Type B pancreatic cell (in vitro differentiated cells): ENCODE measurements around the gene NTM. TPM values are rescaled to one million over a fixed set of nuclear protein-coding genes. Genes with fewer than 3 reads are reported as not detected.

ENCODE experiments used
- DNase-seq: peaks from one replicate; pipeline ENCODE4 v3.0.0; 2021; ENCODE audit warnings: mixed read lengths; ENCODE audit not compliant: unreplicated experiment; ENCODE audit errors: extremely low spot score
- H3K27ac Mint-ChIP-seq: 2 replicates; pipeline ENCODE4 v1.8.0; 2021; ENCODE audit warnings: mild to moderate bottlenecking, mixed read lengths
- H3K27me3 Mint-ChIP-seq: 2 replicates; pipeline ENCODE4 v1.8.0; 2021; ENCODE audit warnings: mixed read lengths
- H3K36me3 Mint-ChIP-seq: 2 replicates; pipeline ENCODE4 v1.8.0; 2021; ENCODE audit warnings: mixed read lengths
- H3K4me1 Mint-ChIP-seq: one replicate; pipeline ENCODE4 v1.8.0; 2021; ENCODE audit warnings: mixed read lengths; ENCODE audit not compliant: unreplicated experiment
- H3K4me3 Mint-ChIP-seq: 2 replicates; pipeline ENCODE4 v1.8.0; 2021; ENCODE audit warnings: mild to moderate bottlenecking, mixed read lengths
- H3K9me3 Mint-ChIP-seq: 2 replicates; pipeline ENCODE4 v1.8.0; 2021; ENCODE audit warnings: mixed read lengths
- CTCF ChIP-seq: fragments of 200-600 bp; sonication (generic); conservative IDR thresholded peaks from 2 replicates; pipeline ENCODE4 v1.5.0; 2021; ENCODE audit warnings: antibody characterized with exemption, mild to moderate bottlenecking
- total RNA-seq: library from RNA; stranded (reverse); gene quantifications from 2 replicates; pipeline ENCODE4 v1.2.1, GENCODE V29; 2021; ENCODE audit warnings: low replicate concordance

NTM gene
- total RNA-seq, 1 donor from 2014 or later = 19.2 TPM

GRCh38 chr11:132147464-132147863 is 777.0 kb downstream of the NTM start:
- H3K36me3 Mint-ChIP-seq = no peaks in the 10 kb centered on the region
- H3K4me3 Mint-ChIP-seq = no peak overlapping the region
- no peak overlapping the region for H3K27ac Mint-ChIP-seq
- no peaks in the 10 kb centered on the region for H3K4me1 Mint-ChIP-seq
- DNase-seq = no peak
- TF ChIP-seq CTCF = no peak
- H3K9me3 Mint-ChIP-seq = no peaks in the 10 kb centered on the region
- peaks cover 12% of the 10 kb centered on the region for H3K27me3 Mint-ChIP-seq

GRCh38 chr11:132154781-132155180 is 784.4 kb downstream of the NTM start:
- Mint-ChIP-seq H3K36me3 (no peaks in the 10 kb centered on the region), H3K27me3 (peaks cover 40% of the 10 kb centered on the region), H3K27ac (no peak overlapping the region), H3K9me3 (no peaks in the 10 kb centered on the region), H3K4me3 (no peak overlapping the region), H3K4me1 (peaks cover 8% of the 10 kb centered on the region)
- no peak for TF ChIP-seq CTCF
- DNase-seq = no peak

GRCh38 chr11:132158091-132158490 is 787.7 kb downstream of the NTM start:
- Mint-ChIP-seq H3K4me1 (peaks cover 8% of the 10 kb centered on the region), H3K36me3 (no peaks in the 10 kb centered on the region), H3K27me3 (peaks cover 29% of the 10 kb centered on the region), H3K27ac (no peak overlapping the region), H3K4me3 (no peak overlapping the region), H3K9me3 (no peaks in the 10 kb centered on the region)
- peak; percentile 32 for TF ChIP-seq CTCF
- DNase-seq = no peak

GRCh38 chr11:132158696-132159095 is 788.3 kb downstream of the NTM start:
- DNase-seq = no peak
- Mint-ChIP-seq H3K27me3 (peaks cover 24% of the 10 kb centered on the region), H3K27ac (no peak overlapping the region), H3K9me3 (no peaks in the 10 kb centered on the region), H3K36me3 (no peaks in the 10 kb centered on the region), H3K4me1 (peaks cover 8% of the 10 kb centered on the region), H3K4me3 (no peak overlapping the region)
- no peak for TF ChIP-seq CTCF

GRCh38 chr11:132161403-132162078 is 791.1 kb downstream of the NTM start:
- H3K9me3 Mint-ChIP-seq = no peaks in the 10 kb centered on the region
- H3K4me1 Mint-ChIP-seq = peaks cover 8% of the 10 kb centered on the region
- no peaks in the 10 kb centered on the region for H3K36me3 Mint-ChIP-seq
- no peak overlapping the region for H3K4me3 Mint-ChIP-seq
- TF ChIP-seq CTCF = no peak
- H3K27me3 Mint-ChIP-seq = peaks cover 13% of the 10 kb centered on the region
- H3K27ac Mint-ChIP-seq = no peak overlapping the region
- DNase-seq = no peak
